SK-N-MC (cell line): ENCODE measurements around the gene CXCR6.

Experiments
- EZH2 ChIP-seq: fragments of 200-600 bp; sonication (generic); IDR thresholded peaks from one replicate; pipeline ENCODE4 v1.6.1; 2017; ENCODE audit warnings: antibody characterized with exemption
- POLR2AphosphoS5 ChIP-seq: IDR thresholded peaks from 2 replicates; pipeline ENCODE4 v1.6.1; 2012; ENCODE audit warnings: mild to moderate bottlenecking, low read depth, low read length, borderline replicate concordance

- TF ChIP-seq POLR2AphosphoS5 (no peak), EZH2 (no peak)
Observed at GRCh38 chr3:45951946-45952345, 8.7 kb downstream of the CXCR6 start.
